ENCODE data around the gene DNPEP. TPM values are rescaled to one million over a fixed set of nuclear protein-coding genes. Genes with fewer than 3 reads are reported as not detected.

DNPEP gene
- total RNA-seq, 4 donors from 2014 or later: 35.2 to 88.1 (median 52.6) TPM

DNA sequence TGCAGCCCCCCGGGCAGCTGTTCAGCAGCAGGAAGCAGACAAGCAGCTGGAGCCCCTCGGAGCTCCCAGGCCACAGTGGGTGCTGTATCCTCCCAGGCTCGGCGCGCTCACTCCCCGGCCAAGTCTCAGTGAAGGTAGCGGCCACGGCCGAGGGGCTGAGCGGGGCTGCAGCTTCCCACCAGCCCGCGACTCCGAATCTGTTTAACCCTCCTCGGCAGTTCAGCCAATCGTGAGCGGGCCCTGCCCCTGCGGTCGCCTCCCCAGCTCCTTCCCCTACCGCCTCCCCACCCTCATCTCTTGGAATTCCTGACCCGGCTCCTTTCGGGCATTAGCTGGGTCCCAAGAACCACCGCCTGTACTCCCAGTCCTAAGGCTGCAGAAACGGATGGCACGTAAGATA, 55.2 kb downstream of the DNPEP start, which contains the start of gene RESP18:
TSS of gene RESP18 (minus strand) at position 203 of the 400 bp plus-strand sequence.
- H3K4me1 ChIP-seq: no peaks in the 10 kb centered on the region
- 4 to 5% methylated on average over 18 to 24 of the region's 24 CpGs for WGBS, 2 donors
- H3K36me3 ChIP-seq: no peaks in the 10 kb centered on the region
- TF ChIP-seq POLR2A (IDR thresholded peaks at IDR 0.05) (no peak), EP300 (IDR thresholded peaks at IDR 0.05) (no peak)
- TF ChIP-seq, protein P1, sequence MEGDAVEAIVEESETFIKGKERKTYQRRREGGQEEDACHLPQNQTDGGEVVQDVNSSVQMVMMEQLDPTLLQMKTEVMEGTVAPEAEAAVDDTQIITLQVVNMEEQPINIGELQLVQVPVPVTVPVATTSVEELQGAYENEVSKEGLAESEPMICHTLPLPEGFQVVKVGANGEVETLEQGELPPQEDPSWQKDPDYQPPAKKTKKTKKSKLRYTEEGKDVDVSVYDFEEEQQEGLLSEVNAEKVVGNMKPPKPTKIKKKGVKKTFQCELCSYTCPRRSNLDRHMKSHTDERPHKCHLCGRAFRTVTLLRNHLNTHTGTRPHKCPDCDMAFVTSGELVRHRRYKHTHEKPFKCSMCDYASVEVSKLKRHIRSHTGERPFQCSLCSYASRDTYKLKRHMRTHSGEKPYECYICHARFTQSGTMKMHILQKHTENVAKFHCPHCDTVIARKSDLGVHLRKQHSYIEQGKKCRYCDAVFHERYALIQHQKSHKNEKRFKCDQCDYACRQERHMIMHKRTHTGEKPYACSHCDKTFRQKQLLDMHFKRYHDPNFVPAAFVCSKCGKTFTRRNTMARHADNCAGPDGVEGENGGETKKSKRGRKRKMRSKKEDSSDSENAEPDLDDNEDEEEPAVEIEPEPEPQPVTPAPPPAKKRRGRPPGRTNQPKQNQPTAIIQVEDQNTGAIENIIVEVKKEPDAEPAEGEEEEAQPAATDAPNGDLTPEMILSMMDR (IDR thresholded peaks at IDR 0.05): no peak
- H3K27me3 ChIP-seq: peaks cover 0 to 75% of the 10 kb centered on the region in 2 donors
- no peak within 1 kb of the TSS for H3K4me3 ChIP-seq
- no peak for DNase-seq (ENCODE audit: low spot score in 2 of 2)
- no peak within 1 kb of the TSS for H3K27ac ChIP-seq
- peaks cover 0 to 18% (median 4%) of the 10 kb centered on the region in 4 donors for H3K9me3 ChIP-seq

- Histone ChIP-seq H3K36me3 (no peaks in the 10 kb centered on the region), H3K27ac (no peak overlapping the region), H3K4me1 (no peaks in the 10 kb centered on the region), H3K27me3 (peaks cover 0 to 68% of the 10 kb centered on the region in 2 donors), H3K4me3 (no peak overlapping the region), H3K9me3 (peaks cover 0 to 13% (median 4%) of the 10 kb centered on the region in 4 donors)
- TF ChIP-seq POLR2A (IDR thresholded peaks at IDR 0.05) (no peak), EP300 (IDR thresholded peaks at IDR 0.05) (no peak)
- TF ChIP-seq, protein P1 (IDR thresholded peaks at IDR 0.05): no peak
- no peak for DNase-seq (ENCODE audit: low spot score in 2 of 2)
- 12 to 21% methylated on average over 24 to 38 of the region's 39 CpGs for WGBS, 2 donors
Observed at GRCh38 chr2:219331560-219332213, 56.0 kb downstream of the DNPEP start.

DNA sequence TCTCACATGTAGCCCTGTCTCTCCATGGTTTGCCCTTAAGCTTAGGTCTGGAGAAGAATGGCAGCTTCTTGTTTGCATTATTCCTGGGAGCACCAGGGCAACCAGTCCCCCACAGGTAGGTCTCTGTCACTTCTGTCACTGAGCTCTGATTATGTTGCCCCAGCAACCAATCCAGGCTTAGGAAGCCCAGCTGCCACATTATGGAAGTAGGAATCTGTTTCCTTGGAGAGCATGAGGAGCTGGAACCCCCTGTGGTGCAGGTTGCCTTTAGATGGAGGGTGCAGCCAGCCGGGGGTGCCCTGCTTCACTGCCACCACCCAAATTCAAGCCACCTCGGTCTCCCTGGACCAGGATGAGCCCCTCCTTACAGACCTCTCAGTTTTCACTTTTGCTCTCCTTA, 60.0 kb downstream of the DNPEP start:
- no peaks in the 10 kb centered on the region for H3K36me3 ChIP-seq
- no peaks in the 10 kb centered on the region for H3K9me3 ChIP-seq
- no peaks in the 10 kb centered on the region for H3K4me1 ChIP-seq
- TF ChIP-seq, protein P1 (IDR thresholded peaks at IDR 0.05): no peak
- TF ChIP-seq POLR2A (IDR thresholded peaks at IDR 0.05) (no peak), EP300 (IDR thresholded peaks at IDR 0.05) (no peak)
- no peak for DNase-seq (ENCODE audit: low spot score in 2 of 2)
- H3K27me3 ChIP-seq: peaks cover 0 to 66% of the 10 kb centered on the region in 2 donors
- no peak overlapping the region for H3K4me3 ChIP-seq
- 52 to 63% methylated on average over 2 of the region's 2 CpGs for WGBS, 2 donors
- no peak overlapping the region for H3K27ac ChIP-seq

DNA sequence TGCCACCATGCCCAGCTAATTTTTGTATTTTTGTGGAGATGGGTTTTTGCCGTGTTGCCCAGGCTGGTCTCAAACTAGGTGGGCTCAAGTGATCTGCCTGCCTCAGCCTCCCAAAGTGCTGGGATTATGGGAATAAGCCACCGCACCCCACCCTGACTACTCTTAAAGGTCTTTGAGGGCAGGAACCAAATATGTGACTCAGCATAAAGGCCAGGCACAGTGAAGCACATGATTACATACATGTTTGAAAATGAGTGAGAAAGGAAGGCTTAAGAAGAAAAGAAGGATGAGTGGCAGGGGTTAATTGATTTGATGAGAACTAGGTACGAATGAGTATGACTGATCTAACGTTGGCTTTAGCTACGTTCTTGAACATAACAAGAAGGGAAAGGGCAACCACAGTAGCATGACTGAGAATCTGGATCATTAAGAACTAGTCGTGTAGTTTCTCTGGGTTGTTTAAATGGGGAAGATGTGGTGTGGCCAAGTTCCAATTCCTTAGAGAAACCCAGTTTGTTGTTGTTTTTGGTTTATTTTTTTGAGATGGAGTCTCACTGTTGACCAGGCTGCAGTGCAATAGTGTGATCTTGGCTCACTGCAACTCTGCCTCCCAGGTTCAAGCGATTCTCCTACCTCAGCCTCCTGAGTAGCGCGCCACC, 61.9 kb downstream of the DNPEP start:
- H3K4me3 ChIP-seq: no peak overlapping the region
- H3K4me1 ChIP-seq: no peaks in the 10 kb centered on the region
- TF ChIP-seq POLR2A (IDR thresholded peaks at IDR 0.05) (no peak), EP300 (IDR thresholded peaks at IDR 0.05) (no peak)
- TF ChIP-seq, protein P1 (IDR thresholded peaks at IDR 0.05): no peak
- no peaks in the 10 kb centered on the region for H3K9me3 ChIP-seq
- H3K27ac ChIP-seq: no peak overlapping the region
- no peak for DNase-seq (ENCODE audit: low spot score in 2 of 2)
- H3K27me3 ChIP-seq: peaks cover 0 to 54% of the 10 kb centered on the region in 2 donors
- WGBS, 2 donors: 67% methylated on average over 9 of the region's 9 CpGs
- H3K36me3 ChIP-seq: no peaks in the 10 kb centered on the region

GRCh38 chr2:219325136-219325535, 62.6 kb downstream of the DNPEP start:
- H3K27me3 ChIP-seq: peaks cover 0 to 48% of the 10 kb centered on the region in 2 donors
- WGBS, 2 donors: 80 to 83% methylated on average over 4 of the region's 4 CpGs
- no peak for DNase-seq (ENCODE audit: low spot score in 2 of 2)

More at GRCh38 chr2:219325136-219325535, 62.6 kb downstream of the DNPEP start:
- H3K4me3 ChIP-seq: no peak overlapping the region
- no peaks in the 10 kb centered on the region for H3K4me1 ChIP-seq
- TF ChIP-seq POLR2A (IDR thresholded peaks at IDR 0.05) (no peak), EP300 (IDR thresholded peaks at IDR 0.05) (no peak)
- TF ChIP-seq, protein P1 (IDR thresholded peaks at IDR 0.05): no peak
- no peak overlapping the region for H3K27ac ChIP-seq
- no peaks in the 10 kb centered on the region for H3K36me3 ChIP-seq
- H3K9me3 ChIP-seq: no peaks in the 10 kb centered on the region
